Prostate gland (tissue), 2 donors: ENCODE measurements around the gene IGSF10. TPM values are rescaled to one million over a fixed set of nuclear protein-coding genes. Genes with fewer than 3 reads are reported as not detected.

ENCODE experiments used
- DNase-seq: peaks from one replicate; pipeline ENCODE4 v3.0.0-alpha.2; 2019; ENCODE audit warnings: low spot score
- H3K27ac ChIP-seq, 2 donors: fragments of 200-600 bp; sonication (generic); 2 replicates each; pipeline ENCODE4 v1.5.1; 2017 to 2019
- H3K27me3 ChIP-seq: fragments of 200-600 bp; sonication (generic); replicated peaks from 2 replicates; pipeline ENCODE4 v1.5.1; 2019; ENCODE audit not compliant: insufficient read depth
- H3K36me3 ChIP-seq, 2 donors: fragments of 200-600 bp; sonication (generic); 1 replicate in 1 of 2; 2 replicates in 1 of 2; pipeline versions ENCODE4 v1.5.1 to v1.8.1; 2017 to 2019
- H3K4me1 ChIP-seq: fragments of 200-600 bp; sonication (generic); replicated peaks from 2 replicates; pipeline ENCODE4 v1.5.1; 2019
- H3K4me3 ChIP-seq, 2 donors: fragments of 200-600 bp; sonication (generic); 2 replicates each; pipeline ENCODE4 v1.5.1; 2017 to 2019
- H3K9me3 ChIP-seq: fragments of 200-600 bp; sonication (generic); 2 replicates; pipeline ENCODE4 v1.5.1; 2017
- CTCF ChIP-seq, 4 experiments: fragments of 200-600 bp in 2 of 4; fragments of 450-650 bp in 2 of 4; sonication (generic) in 2 of 4; IDR thresholded peaks; 1 replicate in 3 of 4; 2 replicates in 1 of 4; pipeline ENCODE4 v1.5.1; 2016 to 2019; ENCODE audit warnings: antibody characterized with exemption in 4 of 4, mild to moderate bottlenecking in 2 of 4, moderate library complexity in 2 of 4
- POLR2A ChIP-seq: fragments of 450-650 bp; IDR thresholded peaks from one replicate; pipeline ENCODE4 v1.6.1; 2016; ENCODE audit warnings: antibody characterized with exemption, mild to moderate bottlenecking
- POLR2AphosphoS5 ChIP-seq: sonication (generic); formaldehyde crosslinking; IDR thresholded peaks from one replicate; pipeline ENCODE4 v1.6.1; 2017; ENCODE audit warnings: antibody characterized with exemption
- WGBS: methylation state at CpG from one replicate; pipeline ENCODE4 v1.1.5; 2018; 5-methylcytosine and 5-hydroxymethylcytosine counted together
- intact Hi-C: fragments of 100-400 bp; cut with DNase I; formaldehyde crosslinking; loops from one replicate; pipeline ENCODE4 v1.14.2; 2022
- total RNA-seq, 2 donors: library from RNA; depleted of rRNA; stranded (reverse); fragments of >200 nt; gene quantifications; one replicate each; pipeline ENCODE4 v1.1.0, GENCODE V29; 2016

IGSF10 gene
- total RNA-seq, 2 donors from 2014 or later: 5.4 TPM; not detected in 1

- intact Hi-C loops: no loop called here
- no peak for DNase-seq
Observed at GRCh38 chr3:151452841-151453240, 8.0 kb downstream of the IGSF10 start.

DNA sequence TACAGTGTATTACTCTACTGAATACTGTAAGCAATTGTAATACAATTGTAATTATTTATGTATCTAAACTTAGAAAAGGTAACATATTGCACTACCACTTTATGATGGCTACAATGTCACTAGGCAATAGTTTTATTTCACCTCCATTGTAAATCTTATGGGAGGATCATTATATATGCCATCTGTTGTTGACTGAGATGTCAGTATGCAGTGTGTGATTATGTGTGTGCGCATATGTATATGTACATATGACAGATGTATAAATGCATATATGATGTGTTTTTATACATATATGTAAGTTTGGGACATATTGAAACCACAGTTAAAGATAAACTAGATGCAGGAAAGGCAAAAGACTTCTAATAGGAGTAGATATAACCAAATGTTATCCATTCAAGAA lies 8.5 kb downstream of the IGSF10 start:
- intact Hi-C loops: no loop called here

More at GRCh38 chr3:151452841-151453240, 8.0 kb downstream of the IGSF10 start:
- Histone ChIP-seq H3K27ac (no peak overlapping the region), H3K36me3 (no peaks in the 10 kb centered on the region), H3K27me3 (no peaks in the 10 kb centered on the region), H3K4me3 (no peak overlapping the region), H3K4me1 (no peaks in the 10 kb centered on the region), H3K9me3 (no peaks in the 10 kb centered on the region)
- no peak for TF ChIP-seq POLR2AphosphoS5
- TF ChIP-seq POLR2A: no peak
- no peak for TF ChIP-seq CTCF (IDR thresholded peaks at IDR 0.05)
- 45% methylated on average over 2 of the region's 2 CpGs for WGBS

GRCh38 chr3:151446002-151446340 lies 14.9 kb downstream of the IGSF10 start:
- DNase-seq: no peak
- intact Hi-C loops: loop anchor here (10.0 kb wide), 1 partner anchor 469 kb away; no protein-coding TSS in a partner anchor
- no peaks in the 10 kb centered on the region for H3K9me3 ChIP-seq
- 63% methylated on average over 3 of the region's 3 CpGs for WGBS
- no peak overlapping the region for H3K4me3 ChIP-seq
- H3K27me3 ChIP-seq: no peaks in the 10 kb centered on the region
- H3K4me1 ChIP-seq: no peaks in the 10 kb centered on the region
- TF ChIP-seq POLR2AphosphoS5: no peak
- H3K27ac ChIP-seq: no peak overlapping the region
- H3K36me3 ChIP-seq: no peaks in the 10 kb centered on the region

More for the DNA sequence above, 8.5 kb downstream of the IGSF10 start:
- no peak overlapping the region for H3K27ac ChIP-seq
- no peaks in the 10 kb centered on the region for H3K27me3 ChIP-seq
- TF ChIP-seq CTCF (IDR thresholded peaks at IDR 0.05) (no peak), POLR2AphosphoS5 (no peak), POLR2A (no peak)
- 97% methylated on average over 1 of the region's 1 CpG for WGBS
- no peaks in the 10 kb centered on the region for H3K9me3 ChIP-seq
- H3K4me3 ChIP-seq: no peak overlapping the region
- no peak for DNase-seq
- H3K36me3 ChIP-seq: no peaks in the 10 kb centered on the region
- H3K4me1 ChIP-seq: no peaks in the 10 kb centered on the region

GRCh38 chr3:151445273-151446001 lies 15.4 kb downstream of the IGSF10 start:
- H3K4me1 ChIP-seq: no peaks in the 10 kb centered on the region
- H3K36me3 ChIP-seq: no peaks in the 10 kb centered on the region
- H3K9me3 ChIP-seq: no peaks in the 10 kb centered on the region
- no peak for DNase-seq
- intact Hi-C loops: loop anchor here (10.0 kb wide), 1 partner anchor 469 kb away; no protein-coding TSS in a partner anchor
- TF ChIP-seq CTCF (IDR thresholded peaks at IDR 0.05) (no peak), POLR2A (no peak)
- no peaks in the 10 kb centered on the region for H3K27me3 ChIP-seq
- WGBS: 87% methylated on average over 5 of the region's 5 CpGs
- H3K4me3 ChIP-seq: no peak overlapping the region
- H3K27ac ChIP-seq: no peak overlapping the region

- TF ChIP-seq POLR2A (no peak), CTCF (IDR thresholded peaks at IDR 0.05) (no peak)
- Histone ChIP-seq H3K36me3 (no peaks in the 10 kb centered on the region), H3K4me1 (no peaks in the 10 kb centered on the region), H3K27me3 (no peaks in the 10 kb centered on the region), H3K9me3 (no peaks in the 10 kb centered on the region), H3K27ac (no peak overlapping the region), H3K4me3 (no peak overlapping the region)
- WGBS: 70% methylated on average over 7 of the region's 7 CpGs
- DNase-seq: no peak
- intact Hi-C loops: loop anchor here (5.0 to 10.0 kb wide), 2 partner anchors 394 to 471 kb away; no protein-coding TSS in a partner anchor
Observed at GRCh38 chr3:151443583-151443982, 17.3 kb downstream of the IGSF10 start.
